ENCODE results near the gene TNNI2. TPM values are rescaled to one million over a fixed set of nuclear protein-coding genes. Genes with fewer than 3 reads are reported as not detected.

Gene TNNI2
- total and polyA plus RNA-seq, 10 of the 15 experiments (the other 5 are each of a cell fraction or from before 2014, with no cell fraction given) = 0.14 to 0.79 (median 0.37) TPM; not detected in 4

DNA sequence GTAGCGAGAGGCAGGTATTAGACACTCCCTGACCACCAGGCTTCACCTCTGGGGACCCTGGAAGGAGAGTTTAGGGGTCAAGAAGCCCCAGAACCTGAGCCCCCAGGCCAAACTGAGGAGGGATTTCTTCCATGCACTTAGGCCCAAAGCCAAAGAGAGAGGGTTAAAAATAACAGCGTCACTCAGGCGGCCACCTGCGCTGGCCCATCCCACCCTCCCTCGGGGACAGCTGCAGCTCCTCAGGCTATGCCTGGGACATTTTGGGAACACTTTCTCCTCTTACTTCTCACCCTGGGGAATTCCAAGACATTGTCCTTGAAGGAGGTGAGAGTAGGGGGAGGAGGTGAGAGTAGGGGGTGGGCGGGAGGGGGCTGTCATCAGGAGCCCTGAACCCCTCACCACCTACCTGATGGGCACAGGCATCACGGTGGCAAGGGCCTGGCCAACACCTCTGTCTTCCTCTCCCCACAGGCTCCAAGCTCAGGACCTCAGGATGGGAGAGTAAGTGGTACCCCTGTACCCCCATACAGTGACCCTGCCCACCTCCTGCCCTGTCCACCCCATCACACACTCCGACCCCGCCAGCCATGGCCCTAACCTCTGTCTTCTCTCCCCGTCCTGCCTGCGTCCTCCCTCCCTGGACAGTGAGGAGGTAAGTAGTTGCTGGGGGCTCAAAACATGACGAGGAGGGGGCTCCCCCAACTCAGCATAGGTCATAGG lies 583 bp downstream of the TNNI2 start:
- intact Hi-C loops (cut with micrococcal nuclease; ENCODE audit: unreplicated experiment) (loop anchor here (2.0 to 5.0 kb wide), 2 partner anchors 48 to 79 kb away; partner anchors contain the start of gene TNNT3), in situ Hi-C loops (cut with MboI) (no loop called here)
- H3K4me3 ChIP-seq = peak overlapping the region; percentile 16; the same call in 1 of the 2 replicates
- CTCF ChIA-PET = interaction anchor here (0.6 to 1.4 kb wide), 5 partner anchors 11 to 312 kb away, joined by 3 to 8 read pairs (median 3); partner anchors contain the start of gene LSP1
- H2AFZ ChIP-seq (ENCODE audit: control insufficient read depth, low read depth, low read length) = no peak overlapping the region
- no peaks in the 10 kb centered on the region; a peak in 1 of 4 replicates for H3K27me3 ChIP-seq (replicated peaks in 1 of 2; ENCODE audit: control insufficient read depth in 2 of 2, insufficient read depth in 2 of 2, low read length in 1 of 2)
- TF ChIP-seq CEBPZ (IDR thresholded peaks at IDR 0.05; ENCODE audit: low read depth, low read length) = no peak
- peak; percentile 66; the same call in 1 of the 2 replicates for TF ChIP-seq NR2C1 (IDR thresholded peaks at IDR 0.05)
- H3K9me3 ChIP-seq (replicated peaks; ENCODE audit: control insufficient read depth, insufficient read depth, low read length) = no peaks in the 10 kb centered on the region
- RAD21 ChIA-PET (ENCODE audit: unreplicated experiment) = interaction anchor here (0.8 to 2.0 kb wide), 4 partner anchors 11 to 162 kb away, joined by 5 to 12 read pairs (median 9); partner anchors contain the start of gene LSP1
- no peak for ATAC-seq
- POLR2A ChIA-PET = interaction anchor here (1.0 kb wide), 1 partner anchor 11 kb away, joined by 4 read pairs; no protein-coding TSS in a partner anchor
- no peaks in the 10 kb centered on the region for H4K20me1 ChIP-seq (ENCODE audit: control insufficient read depth, insufficient read depth)
- FAIRE-seq = no peak
- SMC1A ChIA-PET (ENCODE audit: uncharacterized antibody, unreplicated experiment) = interaction anchor here (1.3 to 1.4 kb wide), 2 partner anchors 11 to 78 kb away, joined by 3 to 4 read pairs; no protein-coding TSS in a partner anchor
- peaks cover 20% of the 10 kb centered on the region for H3K4me1 ChIP-seq (ENCODE audit: control insufficient read depth, insufficient read depth, low read length)
- no peak for DNase-seq (ENCODE audit: low read depth, low spot score)
- no peaks in the 10 kb centered on the region for H3K79me2 ChIP-seq (ENCODE audit: control insufficient read depth, insufficient read depth, low read length)
- H3K4me2 ChIP-seq (ENCODE audit: control insufficient read depth, insufficient read depth) = peak overlapping the region; percentile 44; the same call in 1 of the 2 replicates
- BruUV-seq (replicated peaks) = no TSS peak
- no peaks in the 10 kb centered on the region for H3K36me3 ChIP-seq (ENCODE audit: control insufficient read depth in 2 of 2, insufficient read depth in 2 of 2, low read length in 1 of 2)
- WGBS (ENCODE audit: insufficient coverage, insufficient replicate concordance, low lambda C conversion rate, missing lambda C conversion rate) = 38% methylated on average over 10 of the region's 12 CpGs
- H3K9ac ChIP-seq (ENCODE audit: control insufficient read depth, insufficient read depth, low read length) = no peak overlapping the region
- no peak overlapping the region for H3K27ac ChIP-seq (ENCODE audit: control insufficient read depth, insufficient read depth)
